GM19372 (cell line): ENCODE data around the gene FAM111A.

Experiments used
- ATAC-seq: cut with Tn5 transposase; IDR thresholded peaks from one replicate; pipeline ENCODE4 v1.9.1; 2021; ENCODE audit warnings: mild to moderate bottlenecking, low read depth, moderate library complexity; ENCODE audit not compliant: unreplicated experiment

Gene FAM111A

DNA sequence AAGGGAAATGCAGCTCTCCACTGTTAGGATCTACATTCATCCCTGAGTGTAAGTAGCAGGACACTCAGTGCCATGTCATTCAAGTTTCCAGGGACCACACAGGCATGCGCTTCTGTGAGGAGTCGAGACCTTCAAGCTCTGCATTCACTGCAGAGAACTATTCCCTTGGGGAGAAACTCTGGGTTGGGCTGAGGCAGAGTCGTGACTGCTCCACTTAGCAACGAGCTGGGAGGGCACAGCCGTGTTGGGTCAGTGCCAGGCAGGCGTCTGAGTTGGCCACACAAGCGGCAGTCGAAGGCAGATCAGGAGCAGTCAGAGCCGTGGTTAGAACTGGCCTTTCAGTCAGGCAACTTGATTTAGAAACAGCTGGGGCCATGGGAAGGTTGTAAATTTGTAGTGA lies 55.3 kb downstream of the FAM111A start:
- no peak for ATAC-seq

DNA sequence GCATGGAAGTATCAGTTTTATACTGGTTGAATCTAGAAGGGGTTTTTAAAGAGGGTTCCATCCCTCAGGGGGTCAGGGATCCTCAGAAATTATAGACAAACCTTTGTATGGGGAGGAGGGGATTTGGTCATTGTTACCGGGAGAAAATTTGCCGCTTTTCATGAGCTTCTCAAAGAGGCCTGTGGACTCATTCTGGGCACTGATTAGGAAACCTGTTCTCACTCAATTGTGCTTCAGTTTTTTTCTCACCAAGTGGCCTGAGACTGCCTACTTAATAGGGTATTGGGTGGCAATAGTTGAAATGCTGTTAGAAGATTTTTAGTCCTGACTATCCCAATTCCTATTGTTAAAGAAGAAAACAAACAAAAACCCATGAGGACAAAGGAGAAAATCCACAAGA lies 56.1 kb downstream of the FAM111A start:
- no peak for ATAC-seq

DNA sequence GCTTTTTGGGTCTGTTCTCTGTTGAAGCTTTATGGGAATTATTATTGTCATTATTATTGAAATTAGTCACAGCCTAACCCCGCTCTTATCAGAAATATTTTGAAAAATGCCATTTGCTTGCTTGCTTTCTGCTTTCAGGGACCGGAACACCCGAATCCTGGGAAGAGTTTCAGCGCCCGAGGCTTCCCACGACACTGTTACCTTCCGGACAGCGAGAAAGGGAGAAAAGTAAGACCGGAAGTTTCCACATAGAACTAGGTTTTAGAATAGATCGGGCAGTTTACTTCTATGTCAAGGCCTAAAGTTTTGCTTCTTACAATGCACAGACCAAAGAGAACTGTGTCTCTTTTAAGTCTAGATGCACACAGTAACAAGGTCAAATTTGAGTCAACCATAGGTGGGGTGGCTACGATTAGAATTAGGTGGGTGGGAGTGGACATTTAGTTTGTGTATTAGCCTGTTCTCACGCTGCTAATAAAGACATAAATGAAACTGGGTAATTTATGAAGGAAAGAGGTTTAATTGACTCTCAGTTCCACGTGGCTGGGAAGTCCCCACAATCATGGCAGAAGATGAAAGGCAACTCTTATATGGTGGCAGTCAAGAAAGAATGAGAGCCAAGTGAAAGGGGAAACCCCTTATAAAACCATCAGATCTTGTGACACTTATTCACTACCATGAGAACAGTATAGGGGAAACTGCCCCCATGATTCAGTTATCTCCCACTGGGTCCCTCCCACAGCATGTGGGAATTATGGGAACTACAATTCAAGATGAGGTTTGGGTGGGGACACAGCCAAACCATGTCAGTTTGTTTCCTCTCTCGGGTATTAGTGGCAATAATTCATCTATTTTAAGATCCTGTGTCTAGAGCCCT lies 57.1 kb downstream of the FAM111A start:
- ATAC-seq: peak; percentile 50

DNA sequence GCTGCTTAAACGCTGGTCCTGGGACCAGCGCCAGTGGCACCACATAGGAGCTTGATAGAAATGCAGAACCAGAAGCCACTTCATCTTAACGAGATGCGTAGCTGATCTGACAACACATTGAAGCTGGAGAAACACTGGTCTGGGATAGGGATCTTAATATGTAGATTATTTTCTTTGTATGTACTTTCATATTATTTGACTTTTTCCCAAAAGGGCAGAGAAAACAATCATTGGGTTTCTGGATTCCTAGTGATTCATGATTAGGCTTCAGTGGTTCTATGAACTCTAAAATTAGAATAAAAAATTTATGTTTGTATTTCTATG lies 57.7 kb downstream of the FAM111A start:
- ATAC-seq: no peak

DNA sequence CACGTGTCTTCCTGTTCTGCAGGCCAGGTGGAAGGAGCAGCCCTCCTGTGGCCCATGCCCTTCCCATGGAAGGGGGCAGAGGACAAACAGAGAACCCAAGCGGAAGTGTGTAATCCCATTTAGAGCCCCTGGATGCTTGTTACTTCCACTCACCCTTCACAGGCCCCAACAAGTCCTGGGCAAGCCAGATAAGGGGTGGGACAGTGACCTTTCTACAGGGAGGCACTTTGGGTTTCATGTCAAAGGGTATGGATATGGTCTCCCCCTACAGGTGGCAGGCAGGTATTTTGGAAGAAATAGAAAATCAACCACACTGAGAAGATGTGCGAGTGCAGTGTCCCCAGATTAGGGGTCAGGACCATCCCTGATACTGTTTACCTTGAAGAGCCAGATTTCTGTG lies 58.7 kb downstream of the FAM111A start:
- ATAC-seq: no peak
